NCI-H1105 treated with DMSO at 0.1 percent for 48 hours (cell line): ENCODE results near the gene MYBBP1A.
A peak's percentile ranks its signal among the peaks of the same experiment; 100 is the strongest.

ENCODE experiments used
- DNase-seq: peaks from one replicate; lab custom pipeline; 2025; lab: John Stamatoyannopoulos, UW

The MYBBP1A gene

DNA sequence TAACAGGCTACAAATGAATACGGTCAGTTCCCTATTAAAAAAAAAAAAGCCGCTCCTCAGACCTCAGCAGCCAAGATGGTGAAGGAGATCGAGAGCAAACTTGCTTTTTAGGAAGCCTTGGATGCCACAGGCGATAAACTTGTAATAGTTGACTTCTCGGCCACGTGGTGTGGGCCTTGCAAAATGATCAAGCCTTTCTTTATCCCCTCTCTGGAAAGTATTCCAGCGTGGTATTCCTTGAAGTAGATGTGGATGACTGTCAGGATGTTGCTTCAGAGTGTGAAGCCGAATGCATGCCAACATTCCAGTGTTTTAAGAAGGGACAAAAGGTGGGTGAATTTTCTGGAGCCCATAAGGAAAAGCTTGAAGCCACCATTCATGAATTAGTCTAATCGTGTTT, 16.9 kb upstream of the MYBBP1A start:
- no peak for DNase-seq

DNA sequence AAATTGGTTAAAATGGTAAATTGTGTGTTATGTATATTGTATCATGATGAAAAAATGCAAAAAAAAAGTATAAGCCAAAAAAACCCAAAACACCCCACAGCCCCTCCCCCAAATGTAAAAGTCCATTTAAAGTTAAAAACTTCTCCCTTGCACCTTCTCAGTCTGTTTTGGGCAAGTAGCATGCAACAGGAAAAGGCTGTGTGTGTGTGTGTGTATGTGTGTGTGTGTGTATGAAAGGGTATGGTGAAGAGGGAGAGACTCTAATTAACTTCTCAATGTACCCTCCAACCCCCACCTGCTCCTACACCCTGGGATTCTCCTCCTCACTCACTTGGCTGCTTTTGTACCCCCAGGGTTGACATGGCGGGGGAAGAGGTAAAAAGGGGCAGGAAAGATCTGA, 14.4 kb upstream of the MYBBP1A start:
- no peak for DNase-seq

DNA sequence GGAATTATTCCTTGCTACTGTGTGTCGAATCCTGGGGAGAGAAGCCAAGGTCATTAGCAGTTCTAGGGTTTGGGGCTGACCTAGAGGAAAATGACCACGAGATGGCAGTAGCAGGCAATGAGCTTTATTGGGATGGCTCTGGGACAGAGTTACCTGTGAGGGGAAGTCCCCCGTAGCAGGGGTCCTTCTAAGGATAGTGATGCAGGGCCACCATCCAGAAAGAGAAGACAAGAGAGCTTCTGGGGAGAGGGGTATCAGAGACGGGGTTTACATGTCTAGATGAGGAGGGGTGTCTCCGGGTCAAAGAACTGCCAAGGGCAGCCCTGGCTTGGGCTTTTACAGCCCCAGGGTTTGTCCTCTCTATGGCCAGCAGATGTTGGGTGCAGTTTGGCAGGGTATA, 11.6 kb upstream of the MYBBP1A start:
- DNase-seq = peak; percentile 78

DNA sequence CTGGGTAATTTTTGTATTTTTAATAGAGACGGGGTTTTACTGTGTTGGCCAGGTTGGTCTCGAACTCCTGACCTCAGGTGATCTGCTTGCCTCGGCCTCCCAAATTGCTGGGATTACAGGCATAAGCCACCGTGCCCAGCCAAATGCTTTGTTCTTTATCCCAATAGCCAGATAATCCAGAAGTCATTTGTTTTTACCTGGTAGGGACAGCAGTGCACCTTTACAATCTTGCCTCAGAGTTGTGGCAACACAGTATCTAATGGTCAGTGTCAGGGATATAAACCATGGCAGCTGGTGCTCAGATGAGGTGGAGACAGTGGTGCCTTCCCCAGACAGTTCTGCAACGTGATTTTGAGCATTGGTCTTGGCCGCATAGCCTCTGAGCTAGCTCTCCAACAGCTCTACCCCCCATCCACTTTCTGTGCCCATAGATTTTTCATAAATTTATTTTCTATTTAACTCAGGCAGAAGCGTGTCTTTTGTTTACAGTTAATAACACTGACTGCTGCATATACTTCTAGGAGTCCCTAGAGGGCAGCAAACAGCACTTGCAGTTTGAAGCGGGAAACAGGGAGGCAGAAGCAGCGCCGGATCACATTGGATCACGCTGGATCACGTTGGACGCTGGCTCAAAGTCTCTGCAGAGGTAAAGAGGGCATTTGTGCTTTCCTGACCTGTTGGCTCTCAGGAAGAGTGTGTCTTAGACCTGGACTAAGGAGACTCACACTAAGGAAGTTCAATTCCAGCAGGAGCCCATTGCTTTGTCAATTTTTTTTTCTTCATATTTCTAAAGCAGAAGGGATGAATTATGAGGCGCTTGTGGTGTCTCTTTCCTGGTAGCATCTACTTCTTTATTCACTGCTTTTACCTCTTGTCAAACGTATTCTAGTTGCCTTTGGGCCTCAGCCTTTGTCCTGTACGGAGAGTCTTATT, 10.3 kb upstream of the MYBBP1A start:
- peak; percentile 92 for DNase-seq

DNA sequence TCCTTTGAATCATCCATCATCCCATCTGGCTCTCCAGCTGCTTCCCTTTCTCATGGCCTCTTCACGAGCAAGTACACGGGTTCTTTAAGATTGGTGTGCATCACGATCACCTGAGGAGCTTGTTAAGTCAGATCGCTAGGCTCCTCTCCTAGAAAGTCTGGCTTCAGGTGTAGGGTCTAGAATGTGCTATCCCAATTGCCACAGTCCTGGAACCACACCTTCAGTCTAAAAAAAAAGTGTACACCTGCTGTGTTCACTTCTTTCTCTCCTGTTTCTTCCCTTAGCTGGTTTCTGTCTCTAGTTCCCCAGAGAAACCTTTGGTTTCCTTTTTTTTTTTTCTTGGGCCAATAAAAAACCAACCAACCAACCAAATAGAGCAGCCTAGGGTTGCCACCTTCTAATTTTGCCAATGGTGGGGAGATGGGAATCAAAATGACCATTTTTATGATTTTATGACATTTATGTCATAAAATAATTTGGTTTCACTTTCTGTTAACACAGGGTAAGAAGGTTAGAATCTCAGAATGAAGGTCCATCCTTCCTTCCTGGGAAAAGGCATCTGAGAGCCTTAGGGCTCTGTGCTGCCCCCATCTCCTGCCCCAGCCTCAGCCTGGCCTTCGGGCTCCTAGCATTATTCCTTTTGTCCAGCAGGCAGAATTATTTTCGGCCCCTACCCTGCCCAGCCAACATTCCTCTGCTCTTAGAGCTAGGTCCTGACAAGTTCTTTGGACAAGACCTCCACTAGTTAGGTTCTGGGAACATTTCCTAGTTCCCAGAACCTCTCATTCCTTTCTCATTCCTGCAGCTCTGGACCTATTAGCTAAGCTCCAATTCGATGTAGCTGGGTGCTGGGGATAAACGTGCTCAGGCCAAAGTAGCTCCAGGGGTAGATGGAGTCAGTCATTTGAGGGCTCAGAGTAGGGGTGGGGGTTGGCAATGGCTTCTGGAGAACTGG, 7.1 kb upstream of the MYBBP1A start:
- no peak for DNase-seq

DNA sequence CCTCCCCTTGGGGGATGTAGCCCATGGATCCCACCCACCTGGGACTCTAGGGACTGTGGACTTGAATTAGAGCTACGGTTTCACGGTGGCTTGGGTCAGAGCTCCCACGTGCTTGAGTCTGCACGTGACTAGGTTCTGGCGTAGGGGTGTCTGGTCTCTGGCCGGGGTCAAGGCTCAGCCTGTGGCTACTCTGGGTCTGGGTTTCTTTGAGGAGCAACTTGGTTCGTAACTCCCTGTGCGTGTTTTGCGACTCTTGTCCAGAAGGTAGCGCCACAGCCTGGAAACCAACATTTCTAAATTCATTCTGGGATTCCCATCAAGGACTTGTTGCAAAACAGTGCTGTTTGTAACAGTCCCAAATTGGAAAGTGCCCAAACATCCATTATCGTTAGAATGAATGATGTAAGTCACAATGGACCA, 5.7 kb upstream of the MYBBP1A start:
- no peak for DNase-seq

DNA sequence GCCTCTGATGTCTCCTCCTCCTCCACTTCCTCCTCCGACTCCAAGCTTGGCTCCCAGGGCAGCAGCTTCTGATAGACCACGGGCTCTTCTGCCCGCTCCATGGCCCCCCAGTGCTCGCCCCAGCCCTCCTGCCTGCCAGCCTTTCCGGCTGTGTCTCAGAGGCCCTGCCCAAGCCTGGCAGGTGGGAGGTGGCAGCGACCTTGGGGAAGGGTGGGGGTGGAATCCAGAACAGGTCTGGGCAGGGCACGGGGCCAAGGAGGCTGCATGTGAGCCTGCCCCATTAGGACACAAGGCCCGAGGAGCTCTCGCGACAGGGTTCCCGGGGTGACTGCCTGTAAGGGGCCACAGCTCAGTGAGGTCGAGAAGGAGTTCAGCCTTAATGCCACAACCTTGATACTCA, 5.2 kb upstream of the MYBBP1A start, which contains the start of gene GGT6:
Gene GGT6 (minus strand): TSS at position 157 of the 400 bp plus-strand sequence. CDS start 56 bp downstream, at position 101.
- peak; percentile 87 for DNase-seq

DNA sequence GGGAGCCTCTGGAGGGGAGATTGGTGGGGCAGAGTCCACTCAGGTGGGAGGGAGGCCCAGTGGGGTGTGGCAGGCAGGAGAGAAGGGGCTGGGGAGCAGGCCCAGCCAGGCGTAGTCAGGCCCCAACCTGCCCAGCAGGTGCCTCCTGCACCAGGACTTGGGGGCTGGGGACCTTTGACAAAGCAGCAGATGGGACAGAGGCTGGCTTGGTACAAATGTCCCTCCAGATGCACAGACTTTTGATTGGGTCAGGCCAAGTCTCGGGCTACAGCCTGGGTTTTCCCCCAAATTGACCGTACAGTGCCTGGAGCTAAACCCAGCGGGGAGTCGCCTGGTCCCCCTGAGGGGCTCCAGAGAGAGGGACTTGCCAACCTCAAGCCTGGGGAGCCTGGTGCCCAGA, 4.8 kb upstream of the MYBBP1A start:
- peak; percentile 82 for DNase-seq

DNA sequence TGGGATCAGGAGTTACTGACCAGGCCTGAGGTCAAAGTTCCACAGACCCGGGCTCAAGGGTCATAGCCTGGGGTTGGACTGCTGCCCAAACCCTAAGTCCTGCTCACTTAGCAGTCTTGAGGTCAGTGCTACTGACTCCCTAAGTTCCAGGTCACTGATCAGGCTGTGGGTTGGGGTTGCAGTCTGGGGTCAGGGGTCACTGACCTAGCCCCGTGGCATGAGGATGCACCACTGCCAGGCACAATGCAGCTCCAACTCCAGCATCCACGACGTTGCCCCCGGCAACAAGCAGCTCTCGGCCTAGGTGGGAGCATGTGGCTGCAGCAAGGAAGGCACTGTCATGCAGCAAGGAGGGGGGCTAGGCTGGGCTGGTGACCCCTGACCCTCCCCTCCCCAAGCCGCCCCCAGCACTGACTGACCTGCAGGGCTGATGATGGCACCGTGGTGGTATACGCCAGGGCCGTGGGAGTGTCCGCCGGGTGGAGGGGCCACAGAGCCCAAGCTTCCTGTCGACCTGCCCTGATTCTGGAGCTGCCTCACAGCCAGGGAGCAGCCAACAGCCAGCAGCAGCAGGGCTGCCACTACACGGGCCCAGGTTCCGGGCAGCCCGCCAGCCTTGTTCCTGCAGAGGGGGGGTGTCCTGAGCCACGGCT, 4.1 kb upstream of the MYBBP1A start:
- DNase-seq = peak; percentile 41

DNA sequence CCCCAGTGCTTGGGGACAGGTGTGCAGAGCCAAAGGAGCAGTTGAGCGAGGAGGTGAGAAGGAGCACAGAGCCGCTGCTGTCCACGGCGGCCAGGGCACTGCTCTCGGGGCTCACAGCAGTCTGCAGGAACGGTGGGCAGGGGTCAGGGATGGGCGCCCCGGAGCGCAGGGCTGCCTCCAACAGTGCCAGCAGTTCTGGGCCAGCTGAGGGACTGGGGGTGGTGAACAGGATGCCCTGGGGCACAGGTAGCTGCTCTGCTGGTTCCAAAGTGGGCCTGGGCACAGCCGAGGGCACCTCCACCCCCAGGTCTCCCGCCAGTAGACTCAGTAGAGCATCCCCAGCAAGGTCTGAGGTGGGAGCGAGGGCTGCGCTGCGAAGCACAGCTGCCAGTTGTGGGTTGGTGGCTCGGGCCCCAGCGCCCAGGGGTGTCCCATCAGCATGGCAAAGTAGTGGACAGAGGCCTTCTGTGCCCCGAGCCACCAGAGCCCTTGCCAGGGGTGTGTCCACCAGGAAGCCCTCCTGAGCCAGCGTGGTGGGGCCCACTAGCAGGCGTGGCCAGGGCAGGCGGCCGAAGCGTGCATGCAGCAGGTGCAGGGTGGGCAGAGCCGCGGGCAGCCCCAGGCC, 3.3 kb upstream of the MYBBP1A start:
- DNase-seq = no peak

DNA sequence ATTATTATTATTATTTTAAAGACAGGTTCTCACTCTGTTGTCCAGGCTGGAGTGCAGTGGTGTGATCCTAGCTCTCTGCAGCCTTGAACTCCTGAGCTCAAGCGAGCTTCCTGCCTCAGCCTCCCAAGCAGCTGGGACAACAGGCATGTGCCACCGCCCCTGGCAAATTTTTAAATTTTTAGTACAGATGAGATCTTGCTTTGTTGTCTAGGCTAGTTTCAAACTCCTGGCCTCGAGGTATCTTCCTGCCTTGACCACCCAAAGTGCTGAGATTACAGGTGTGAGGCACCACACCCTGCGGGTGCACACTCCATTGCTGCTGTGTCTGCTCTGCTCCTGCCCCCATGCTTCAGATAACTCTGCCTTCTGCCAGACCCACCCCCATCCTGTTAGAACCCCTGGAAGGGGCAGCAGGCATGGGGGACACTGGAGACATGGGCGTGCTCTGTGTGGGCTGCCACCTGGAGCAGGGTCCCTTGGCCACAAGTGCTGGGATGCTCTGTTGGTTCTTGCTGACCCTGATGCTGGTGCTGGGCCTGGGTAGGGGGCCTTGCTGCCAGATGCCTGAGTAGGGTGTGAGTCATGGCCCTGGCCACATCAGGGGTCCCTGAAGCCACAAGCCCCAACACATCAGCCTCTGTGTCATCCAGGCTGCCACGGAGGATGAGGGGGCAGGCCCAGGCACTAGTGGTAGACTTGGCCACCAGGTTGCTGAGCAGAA, 2.6 kb upstream of the MYBBP1A start:
- DNase-seq = no peak

DNA sequence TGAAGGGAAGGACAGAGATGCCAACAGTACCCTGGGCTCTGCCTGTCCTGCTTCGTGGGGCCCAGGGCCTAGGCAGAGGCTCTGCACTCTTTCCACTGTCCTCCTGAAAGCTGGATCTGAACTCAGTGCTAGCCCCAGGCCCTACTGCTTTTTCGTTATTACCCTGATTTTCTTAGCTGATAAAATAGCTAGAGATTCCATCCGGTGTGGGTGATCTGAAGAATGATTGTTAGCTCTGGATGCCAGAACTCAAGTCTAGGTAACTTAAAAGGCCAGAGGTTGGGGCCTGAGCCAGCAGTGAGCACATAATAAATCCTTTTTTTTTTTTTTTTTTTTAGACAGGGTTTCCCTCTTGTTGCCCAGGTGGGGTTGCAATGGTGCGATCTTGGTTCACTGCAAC, 1.8 kb upstream of the MYBBP1A start:
- DNase-seq = no peak

DNA sequence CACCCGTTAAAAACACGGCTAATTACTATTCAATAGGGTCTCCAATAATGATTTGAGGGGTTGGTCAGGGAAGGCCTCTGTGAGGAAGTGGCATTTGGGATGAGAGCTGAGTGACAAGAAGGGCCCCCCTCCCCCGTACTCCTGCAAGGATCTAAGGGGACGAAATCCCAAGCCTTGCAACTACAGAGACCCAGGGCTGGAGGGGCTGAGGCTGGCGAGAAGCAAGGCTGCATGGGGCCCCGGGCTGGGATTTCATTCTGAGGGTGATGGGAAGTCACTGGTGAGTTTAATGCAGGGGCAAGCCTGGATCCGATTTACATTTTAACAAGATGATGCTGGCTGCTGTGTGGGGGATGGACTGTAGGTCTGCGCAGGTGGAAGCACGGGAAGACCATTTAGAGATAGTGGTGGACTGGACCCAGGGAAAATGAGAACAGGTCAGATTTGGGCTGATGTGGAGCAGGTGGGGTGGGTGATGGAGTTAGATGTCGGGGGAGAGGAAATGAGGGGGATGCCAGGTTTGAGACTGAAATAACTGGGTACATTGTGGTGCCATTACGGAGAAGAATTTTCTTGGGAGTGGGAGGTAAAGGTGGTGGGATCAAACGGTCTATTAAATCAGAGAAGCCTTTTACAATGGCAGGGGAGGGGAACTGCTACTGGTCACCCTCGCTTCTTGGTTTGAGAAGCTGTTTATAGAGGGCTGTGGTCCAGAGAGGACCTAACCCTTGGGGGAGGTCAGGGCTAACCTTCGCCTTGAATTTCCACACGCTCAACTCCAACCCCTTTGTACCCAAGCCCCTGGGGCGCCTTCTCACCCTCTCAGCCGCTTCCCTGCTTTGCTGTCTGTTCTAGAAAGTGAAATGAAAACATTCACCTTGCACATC, 932 bp upstream of the MYBBP1A start:
- peak; percentile 44 for DNase-seq

DNA sequence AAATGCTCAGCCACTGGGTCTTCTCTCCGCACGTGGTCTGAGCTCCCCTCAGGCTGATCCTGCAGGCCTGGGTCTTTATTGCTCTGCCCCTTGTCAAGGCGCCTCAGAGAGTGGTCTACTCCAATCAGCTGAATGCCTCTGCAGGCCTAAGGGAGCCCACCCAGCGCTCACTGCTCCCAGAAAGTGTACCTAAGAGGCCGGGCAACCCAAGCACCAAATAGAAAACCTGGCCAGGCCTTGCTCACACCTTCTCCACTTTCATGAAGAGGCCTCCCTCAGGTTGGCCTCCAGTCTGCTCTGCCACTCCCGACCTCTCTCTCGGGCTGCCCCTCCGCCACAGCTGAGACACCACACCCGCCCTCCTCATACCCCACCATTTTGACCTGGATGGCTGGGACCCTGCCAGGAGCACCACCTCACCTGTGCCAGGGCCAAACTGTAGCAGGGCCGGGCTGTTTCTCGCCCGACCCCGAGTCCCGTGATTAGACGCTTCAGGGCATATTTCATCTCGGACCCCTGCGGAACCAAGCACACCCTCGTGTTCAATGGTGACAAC, 665 bp downstream of the MYBBP1A start:
- no peak for DNase-seq

DNA sequence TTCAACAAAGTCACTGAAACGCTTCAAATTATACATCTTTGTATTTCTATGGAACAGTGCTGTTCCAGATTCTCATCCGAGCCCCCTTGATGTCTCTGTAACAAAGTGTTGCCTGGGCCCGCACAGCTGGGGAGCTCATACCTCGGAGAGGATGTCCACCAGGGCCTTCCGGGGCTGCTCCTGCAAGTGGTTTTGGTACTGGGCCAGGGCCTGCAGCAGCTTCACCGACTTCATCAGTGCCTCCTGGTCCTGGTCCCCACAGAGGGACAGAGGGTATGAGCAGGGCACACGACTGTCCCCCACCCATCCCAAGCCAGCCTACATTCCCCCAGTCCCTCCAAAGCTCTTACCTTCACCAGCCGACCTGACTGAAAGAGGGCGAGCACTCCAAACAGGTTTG, 1.5 kb downstream of the MYBBP1A start:
- DNase-seq = no peak

DNA sequence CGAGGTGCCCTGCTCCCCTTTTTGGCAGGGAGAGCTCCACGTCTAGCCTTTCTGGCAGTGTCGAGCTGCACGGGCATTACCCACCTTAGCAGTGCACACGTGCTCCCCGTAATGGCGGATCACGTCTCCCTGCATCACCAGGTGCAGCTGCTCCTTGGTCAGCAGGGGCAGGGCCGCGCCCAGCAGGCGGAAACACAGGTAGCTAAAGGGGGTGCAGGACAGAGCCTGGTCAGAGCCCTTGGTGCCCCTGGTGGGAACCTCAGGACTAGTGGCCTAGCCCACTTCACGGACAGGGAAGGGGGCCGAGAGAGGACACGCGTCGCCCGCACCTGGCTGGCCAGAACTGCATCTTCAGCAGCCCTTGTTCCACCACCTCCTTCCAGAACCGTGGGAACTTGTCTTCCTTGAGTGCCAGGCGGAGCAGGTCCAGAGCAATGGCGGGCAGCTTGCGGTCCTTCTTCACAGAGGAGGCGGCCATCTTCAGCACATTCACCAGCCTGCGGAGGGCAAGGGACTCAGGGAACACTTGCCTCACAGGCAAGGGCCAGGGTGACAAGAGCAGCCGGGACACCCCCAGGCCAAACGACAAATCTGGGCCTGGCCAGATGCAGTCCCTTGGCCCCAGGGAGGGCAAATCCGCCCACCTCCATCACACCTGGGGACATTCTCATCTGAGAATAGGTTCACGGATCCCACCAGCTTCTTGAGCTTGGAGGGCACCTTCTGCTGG, 3.2 kb downstream of the MYBBP1A start:
- no peak for DNase-seq

DNA sequence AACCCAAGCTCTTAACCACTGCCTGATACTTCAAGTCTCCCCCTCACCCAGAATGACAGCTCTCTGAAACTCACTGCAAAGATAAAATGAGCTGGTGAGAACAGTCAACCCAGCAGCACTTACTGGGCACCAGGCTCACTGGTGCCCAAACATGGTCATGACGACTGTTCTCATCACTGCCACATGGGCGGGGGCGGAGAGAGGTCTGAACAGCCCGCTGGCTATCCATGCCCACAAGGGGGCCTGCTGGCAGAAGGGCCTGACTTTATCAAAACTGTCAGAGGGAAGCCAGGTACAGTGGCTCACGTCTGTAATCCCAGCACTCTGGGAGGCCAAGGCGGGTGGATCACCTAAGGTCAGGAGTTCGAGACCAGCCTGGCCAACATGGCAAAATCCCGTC, 4.0 kb downstream of the MYBBP1A start:
- DNase-seq = no peak

DNA sequence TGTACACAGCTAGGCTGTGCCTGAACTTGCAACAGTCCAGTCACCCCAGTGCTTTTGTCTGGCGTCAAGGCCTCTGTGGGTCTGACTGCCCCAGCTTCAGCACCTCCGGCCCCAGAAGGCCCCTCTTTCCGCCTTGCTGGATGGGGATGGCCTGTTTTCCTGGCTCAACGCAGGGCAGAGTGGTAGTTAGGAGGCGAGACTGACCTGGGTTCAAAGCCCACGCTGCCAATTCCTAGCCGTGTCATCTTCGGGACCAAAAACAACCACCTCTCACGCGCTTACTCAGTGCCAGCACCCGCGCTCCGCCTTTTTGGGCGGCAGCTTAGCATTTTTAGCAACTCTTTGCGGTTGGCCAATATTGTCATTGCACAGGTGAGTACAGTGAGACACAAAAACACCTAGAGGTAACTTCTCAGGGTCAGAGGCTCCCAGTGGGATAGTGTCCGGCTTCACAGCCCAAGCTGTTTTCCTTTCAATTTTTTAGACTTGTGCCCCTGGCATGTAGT, 4.6 kb downstream of the MYBBP1A start:
- DNase-seq = no peak
